Measurements from ENCODE around the gene HAUS1. TPM values are rescaled to one million over a fixed set of nuclear protein-coding genes. Genes with fewer than 3 reads are reported as not detected.

The HAUS1 gene
- total and polyA plus RNA-seq, 7 donors = 2.8 to 16.3 (median 6.3) TPM

- TF ChIP-seq, protein P1, sequence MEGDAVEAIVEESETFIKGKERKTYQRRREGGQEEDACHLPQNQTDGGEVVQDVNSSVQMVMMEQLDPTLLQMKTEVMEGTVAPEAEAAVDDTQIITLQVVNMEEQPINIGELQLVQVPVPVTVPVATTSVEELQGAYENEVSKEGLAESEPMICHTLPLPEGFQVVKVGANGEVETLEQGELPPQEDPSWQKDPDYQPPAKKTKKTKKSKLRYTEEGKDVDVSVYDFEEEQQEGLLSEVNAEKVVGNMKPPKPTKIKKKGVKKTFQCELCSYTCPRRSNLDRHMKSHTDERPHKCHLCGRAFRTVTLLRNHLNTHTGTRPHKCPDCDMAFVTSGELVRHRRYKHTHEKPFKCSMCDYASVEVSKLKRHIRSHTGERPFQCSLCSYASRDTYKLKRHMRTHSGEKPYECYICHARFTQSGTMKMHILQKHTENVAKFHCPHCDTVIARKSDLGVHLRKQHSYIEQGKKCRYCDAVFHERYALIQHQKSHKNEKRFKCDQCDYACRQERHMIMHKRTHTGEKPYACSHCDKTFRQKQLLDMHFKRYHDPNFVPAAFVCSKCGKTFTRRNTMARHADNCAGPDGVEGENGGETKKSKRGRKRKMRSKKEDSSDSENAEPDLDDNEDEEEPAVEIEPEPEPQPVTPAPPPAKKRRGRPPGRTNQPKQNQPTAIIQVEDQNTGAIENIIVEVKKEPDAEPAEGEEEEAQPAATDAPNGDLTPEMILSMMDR (IDR thresholded peaks at IDR 0.05) = no peak
- peak overlapping the region; percentile 90 for H3K27ac ChIP-seq
- 12 to 17% (median 14%) methylated on average over 25 of the region's 25 CpGs for WGBS, 3 donors
- H3K9me3 ChIP-seq = no peaks in the 10 kb centered on the region
- H3K4me3 ChIP-seq = peak overlapping the region; percentile 89
- peak in 2 of 4 donors; percentile 2 to 12 for ATAC-seq
- peaks cover 0 to under 1% of the 10 kb centered on the region in 2 donors for H3K36me3 ChIP-seq (ENCODE audit: insufficient read depth in 1 of 2, low read depth in 1 of 2)
- H3K4me1 ChIP-seq = peaks cover 16% of the 10 kb centered on the region
- intact Hi-C loops (cut with DNase I) = loop anchor here (5.0 to 10.0 kb wide), 4 partner anchors 105 to 408 kb away; partner anchors contain the start of gene EPG5 (in 2 of the 2)
- H3K27me3 ChIP-seq (ENCODE audit: insufficient read depth in 3 of 3, low read length in 2 of 3) = no peaks in the 10 kb centered on the region
- no peak for DNase-seq
Measured at GRCh38 chr18:46072376-46072867, 31.8 kb upstream of the HAUS1 start.

DNA sequence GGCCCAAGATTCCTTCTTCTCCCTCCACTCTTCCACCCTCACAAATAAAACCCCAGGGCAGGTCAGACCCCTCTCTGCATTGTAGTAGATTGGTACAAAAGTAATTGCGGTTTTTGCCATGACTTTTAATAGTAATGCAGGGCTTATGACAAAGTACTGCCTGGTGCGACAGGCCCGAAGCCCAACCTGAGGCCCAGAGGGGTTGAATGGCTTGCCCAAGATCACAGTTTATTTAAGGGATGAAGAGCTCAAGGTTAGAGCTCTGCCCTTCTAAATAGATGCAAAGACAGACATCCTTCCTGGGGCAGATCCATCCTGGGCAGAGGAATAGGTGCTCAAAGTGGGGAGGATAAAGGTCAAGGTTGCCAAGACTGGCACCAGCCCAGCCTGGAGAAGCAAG lies 31.2 kb upstream of the HAUS1 start:
- Histone ChIP-seq H3K4me1 (peaks cover 16% of the 10 kb centered on the region), H3K27ac (no peak overlapping the region), H3K4me3 (no peak overlapping the region), H3K27me3 (ENCODE audit: insufficient read depth in 3 of 3, low read length in 2 of 3) (no peaks in the 10 kb centered on the region), H3K36me3 (ENCODE audit: insufficient read depth in 1 of 2, low read depth in 1 of 2) (peaks cover 0 to 6% of the 10 kb centered on the region in 2 donors), H3K9me3 (no peaks in the 10 kb centered on the region)
- 68 to 92% (median 78%) methylated on average over 3 of the region's 3 CpGs for WGBS, 3 donors
- TF ChIP-seq, protein P1 (IDR thresholded peaks at IDR 0.05) = no peak
- DNase-seq (no peak), ATAC-seq (peak in 1 of 4 donors; percentile 3)
- intact Hi-C loops (cut with DNase I) = loop anchor here (5.0 to 10.0 kb wide), 4 partner anchors 106 to 408 kb away; partner anchors contain the start of gene EPG5 (in 2 of the 2)

GRCh38 chr18:46073474-46074331 lies 30.5 kb upstream of the HAUS1 start:
- intact Hi-C loops (cut with DNase I) = loop anchor here (5.0 to 10.0 kb wide), 4 partner anchors 106 to 409 kb away; partner anchors contain the start of gene EPG5 (in 2 of the 2)
- DNase-seq (no peak), ATAC-seq (peak; percentile 29 to 70 (median 52))
- Histone ChIP-seq H3K9me3 (no peaks in the 10 kb centered on the region), H3K4me3 (no peak overlapping the region), H3K27me3 (ENCODE audit: insufficient read depth in 3 of 3, low read length in 2 of 3) (no peaks in the 10 kb centered on the region), H3K36me3 (ENCODE audit: insufficient read depth in 1 of 2, low read depth in 1 of 2) (peaks cover 0 to 13% of the 10 kb centered on the region in 2 donors), H3K27ac (no peak overlapping the region), H3K4me1 (peaks cover 16% of the 10 kb centered on the region)
- TF ChIP-seq, protein P1 (IDR thresholded peaks at IDR 0.05) = peak; percentile 71
- WGBS, 3 donors = 19 to 33% (median 22%) methylated on average over 9 of the region's 9 CpGs

GRCh38 chr18:46079336-46079735 lies 24.8 kb upstream of the HAUS1 start:
- H3K27me3 ChIP-seq (ENCODE audit: insufficient read depth in 3 of 3, low read length in 2 of 3) = no peaks in the 10 kb centered on the region
- no peak for ATAC-seq
- H3K4me1 ChIP-seq = no peaks in the 10 kb centered on the region
- DNase-seq = no peak
- intact Hi-C loops (cut with DNase I) = loop anchor here (10.0 kb wide), 3 partner anchors 385 to 415 kb away; no protein-coding TSS in a partner anchor
- H3K27ac ChIP-seq = no peak overlapping the region
- no peak overlapping the region for H3K4me3 ChIP-seq
- no peaks in the 10 kb centered on the region for H3K9me3 ChIP-seq
- TF ChIP-seq, protein P1 (IDR thresholded peaks at IDR 0.05) = no peak
- H3K36me3 ChIP-seq (ENCODE audit: insufficient read depth in 1 of 2, low read depth in 1 of 2) = peaks cover 11 to 70% of the 10 kb centered on the region in 2 donors

All from psoas muscle (tissue), 8 donors.